Pancreas (tissue), 10 donors: ENCODE data around the gene SLC41A2. TPM values are rescaled to one million over a fixed set of nuclear protein-coding genes. Genes with fewer than 3 reads are reported as not detected.

ENCODE experiments used
- ATAC-seq, 4 donors: fragments of 200-7000 bp; cut with Tn5 transposase; one replicate each; pipeline versions ENCODE4 v1.8.0 to v1.9.1; 2020; ENCODE audit warnings: mild to moderate bottlenecking in 4 of 4, moderate library complexity in 4 of 4
- DNase-seq, 6 donors: peaks; one replicate each; pipeline ENCODE4 v3.0.0-alpha.2; 2020
- FAIRE-seq: peaks from 2 replicates; lab custom pipeline; 2012; peaks lifted over from hg19 to GRCh38; lab: Jason Lieb, UNC
- H3K27ac ChIP-seq, 4 donors: fragments of 200-600 bp; sonication (generic); 1 replicate in 3 of 4; 2 replicates in 1 of 4; pipeline versions ENCODE4 v1.5.0 to v1.8.0; 2020
- H3K27me3 ChIP-seq, 4 donors: fragments of 200-600 bp; one replicate each; pipeline ENCODE4 v1.8.0; 2021
- H3K36me3 ChIP-seq, 3 donors: fragments of 200-600 bp; sonication (generic) in 1 of 3; one replicate each; pipeline versions ENCODE4 v1.5.0 to v1.8.0; 2020 to 2021
- H3K4me1 ChIP-seq, 3 donors: fragments of 200-600 bp; one replicate each; pipeline ENCODE4 v1.8.0; 2021
- H3K4me3 ChIP-seq, 4 donors: fragments of 200-600 bp; sonication (generic) in 2 of 4; one replicate each; pipeline versions ENCODE4 v1.5.0 to v1.8.0; 2020 to 2021
- H3K9me3 ChIP-seq, 4 donors: fragments of 200-600 bp; one replicate each; pipeline ENCODE4 v1.8.0; 2021
- CTCF ChIP-seq, 4 donors: fragments of 200-600 bp; sonication (generic) in 3 of 4; IDR thresholded peaks; one replicate each; pipeline versions ENCODE4 v1.5.0 to v1.8.0; 2021; ENCODE audit warnings: antibody characterized with exemption in 4 of 4
- WGBS, 2 donors: extraction: QIAGEN DNeasy Blood & Tissue Kit; methylation state at CpG; one replicate each; pipeline ENCODE4 v1.1.7; 2013; 5-methylcytosine and 5-hydroxymethylcytosine counted together
- intact Hi-C, 3 donors: fragments of 100-400 bp; cut with DNase I; formaldehyde crosslinking; loops; one replicate each; pipeline versions ENCODE4 v1.11.1 to v1.14.2; 2022
- polyA plus RNA-seq, 2 donors: library from polyadenylated mRNA; stranded (reverse); fragments of 200-250 nt; gene quantifications; one replicate each; pipeline ENCODE4 v1.2.3, GENCODE V29; 2013
- total RNA-seq, 6 donors: library from RNA; stranded (reverse); fragmentation: NEBNext Ultra II Directional in 4 of 6; extraction: Animal tissue kit (Norgen Biotek cat#: 25700) in 4 of 6; gene quantifications; one replicate each; pipeline versions ENCODE4 v1.2.1 to v1.2.4, GENCODE V29; 2021 to 2023
- donor health status: healthy with polysubstance abuse.
- donor health status: DM: no; HTN: no; CAD: no; lungs with moderate emphysema.
- donor health status: DM: no; HTN: no; CAD: no.
- donor health status: control.
- donor health status: control.
- donor health status: Bipolar disorder and iron deficiency.
- donor health status: DM: yes; HTN: yes; CAD: no.
- donor health status: DM: no; HTN: no; CAD: no.
- donor health status: DM: no; HTN: no; CAD: no.
- donor health status: DM: yes; HTN: yes; CAD: no.

The SLC41A2 gene
- 10 to 100 TPM; 25.1 to 41.9 (median 32.3) TPM for total RNA-seq
- 1 to 10 TPM; 6.3 to 6.9 TPM for polyA plus RNA-seq

DNA sequence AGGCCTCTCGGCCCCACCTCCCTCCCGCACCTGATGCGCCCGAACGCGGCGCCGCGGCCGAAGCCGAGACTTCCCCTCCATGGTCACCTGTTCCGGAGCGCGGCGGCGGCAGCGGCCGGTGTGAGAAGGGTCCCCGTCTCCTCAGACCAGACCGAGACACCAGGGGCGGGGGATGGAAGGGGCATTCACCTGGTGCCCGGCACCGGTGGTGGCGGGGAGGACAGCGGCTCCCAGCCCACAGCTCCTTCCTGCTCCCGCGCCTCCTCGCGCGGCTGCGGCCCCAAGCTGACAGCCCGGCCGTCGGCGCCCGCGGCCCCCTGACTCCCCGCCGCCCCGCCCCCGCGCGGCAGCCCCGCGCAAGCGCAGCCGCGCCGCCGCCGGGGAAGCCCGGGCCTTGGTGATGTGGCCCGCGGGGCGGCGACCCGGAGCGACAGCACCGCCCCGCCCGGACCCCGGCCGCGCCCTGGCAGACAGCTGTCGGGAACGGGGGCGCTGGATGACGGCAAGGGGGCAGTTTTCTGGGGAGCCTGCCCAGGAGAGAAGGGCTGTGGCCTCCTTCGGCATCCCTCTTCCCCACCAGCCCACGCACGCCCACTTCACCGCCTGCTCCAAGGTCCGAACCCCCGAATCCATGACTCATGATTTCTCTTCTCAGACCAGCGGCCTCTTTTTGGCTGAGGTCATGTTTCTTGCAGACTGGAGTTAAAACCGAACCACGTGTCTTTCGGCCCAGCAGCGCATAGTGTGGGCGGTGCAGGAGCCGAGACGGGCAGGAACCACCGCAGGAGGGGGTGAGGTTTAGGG is at the start of gene SLC41A2:
Gene SLC41A2, minus strand, starts transcription at position 290 of the 804 bp plus-strand sequence. CDS start 29,763 bp downstream, outside the sequence.
- H3K36me3 ChIP-seq = no peaks in the 10 kb centered on the region
- 0 to 1% methylated on average over 37 to 83 of the region's 83 CpGs for WGBS, 2 donors
- peak within 1 kb of the TSS; percentile 67 to 93 (median 88) for H3K27ac ChIP-seq
- intact Hi-C loops = no loop called here
- H3K27me3 ChIP-seq = no peaks in the 10 kb centered on the region
- H3K9me3 ChIP-seq = no peaks in the 10 kb centered on the region
- peaks cover 9 to 31% (median 25%) of the 10 kb centered on the region in 3 donors for H3K4me1 ChIP-seq
- FAIRE-seq (no peak), ATAC-seq (peak; percentile 84 to 90 (median 86)), DNase-seq (peak; percentile 85 to 92 (median 89))
- H3K4me3 ChIP-seq = peak within 1 kb of the TSS; percentile 78 to 89 (median 86)
- TF ChIP-seq CTCF (IDR thresholded peaks at IDR 0.05) = no peak

DNA sequence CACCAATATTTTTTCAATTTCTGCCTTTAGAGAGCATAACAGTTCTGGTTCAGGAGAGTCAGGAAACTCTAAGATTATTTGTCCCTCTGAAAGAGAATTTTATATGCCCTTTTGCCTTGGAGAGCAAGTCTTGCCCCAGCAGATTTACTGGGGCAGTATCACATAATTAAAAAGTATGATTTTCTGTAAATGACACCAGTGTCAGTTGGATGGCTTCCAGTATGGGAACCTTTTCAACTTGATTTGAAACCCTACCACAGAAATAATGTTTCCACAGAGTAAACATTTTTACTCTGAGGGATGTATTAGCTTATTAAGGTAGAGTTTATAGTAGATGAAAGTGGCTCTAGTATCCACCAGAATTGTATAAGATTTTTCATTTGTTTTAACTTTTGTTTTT is 43.4 kb upstream of the SLC41A2 start:
- H3K4me1 ChIP-seq = peaks cover 0 to 12% (median 6%) of the 10 kb centered on the region in 3 donors
- no peak overlapping the region for H3K4me3 ChIP-seq
- no peaks in the 10 kb centered on the region for H3K9me3 ChIP-seq
- H3K27ac ChIP-seq = no peak overlapping the region
- DNase-seq (no peak), FAIRE-seq (no peak), ATAC-seq (no peak)
- TF ChIP-seq CTCF (IDR thresholded peaks at IDR 0.05) = no peak
- intact Hi-C loops = no loop called here
- H3K27me3 ChIP-seq = no peaks in the 10 kb centered on the region
- H3K36me3 ChIP-seq = peaks cover 0 to 6% (median 0%) of the 10 kb centered on the region in 3 donors

DNA sequence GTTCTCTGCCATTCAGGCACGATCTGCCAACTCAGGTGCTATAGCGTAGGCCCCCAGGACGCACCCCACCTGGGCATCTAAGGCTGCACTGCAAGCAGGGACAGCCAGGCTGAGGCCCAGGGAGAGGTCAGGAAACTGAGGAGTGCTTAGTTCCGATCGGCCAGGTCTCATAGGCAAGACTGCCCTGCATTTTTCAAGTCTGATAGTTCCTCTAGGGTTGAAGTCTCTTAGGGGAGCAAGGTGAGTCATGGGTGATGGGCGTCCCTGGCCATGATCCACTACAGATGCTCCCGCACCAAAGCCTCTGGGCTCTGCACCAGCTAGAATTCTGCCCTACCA is 41.2 kb upstream of the SLC41A2 start:
- peak in 3 of 4 donors; percentile 60 to 80 (median 73) for ATAC-seq
- peaks cover 0 to 16% (median 8%) of the 10 kb centered on the region in 3 donors for H3K36me3 ChIP-seq
- TF ChIP-seq CTCF (IDR thresholded peaks at IDR 0.05) = no peak
- DNase-seq = peak in 2 of 6 donors; percentile 13 to 33
- no peaks in the 10 kb centered on the region for H3K27me3 ChIP-seq
- no peak for FAIRE-seq
- H3K4me1 ChIP-seq = peaks cover 0 to 12% (median 6%) of the 10 kb centered on the region in 3 donors
- no peaks in the 10 kb centered on the region for H3K9me3 ChIP-seq
- intact Hi-C loops = no loop called here
- peak overlapping the region in 2 of 4 donors; percentile 16 to 31 for H3K27ac ChIP-seq
- no peak overlapping the region for H3K4me3 ChIP-seq
- WGBS, 2 donors = 45 to 50% methylated on average over 7 of the region's 7 CpGs

GRCh38 chr12:104998423-104999346 is 40.6 kb upstream of the SLC41A2 start:
- Histone ChIP-seq H3K36me3 (peaks cover 0 to 15% (median 11%) of the 10 kb centered on the region in 3 donors), H3K27me3 (no peaks in the 10 kb centered on the region), H3K9me3 (no peaks in the 10 kb centered on the region), H3K27ac (peak overlapping the region in 3 of 4 donors; percentile 8 to 31 (median 23)), H3K4me3 (peak overlapping the region in 1 of 4 donors; percentile 15), H3K4me1 (peaks cover 0 to 12% (median 6%) of the 10 kb centered on the region in 3 donors)
- ATAC-seq = peak; percentile 89 to 94 (median 92)
- peak; percentile 82 to 96 (median 88) for DNase-seq
- no peak for FAIRE-seq
- intact Hi-C loops = no loop called here
- no peak for TF ChIP-seq CTCF (IDR thresholded peaks at IDR 0.05)
- WGBS, 2 donors = 36 to 37% methylated on average over 15 of the region's 15 CpGs
